DND-41 (cell line): ENCODE results near the gene OTUD3.

Experiments
- CTCF ChIP-seq: IDR thresholded peaks from 2 replicates; pipeline ENCODE4 v1.5.1; 2012; ENCODE audit warnings: borderline replicate concordance, low read length, moderate library complexity, mild to moderate bottlenecking; ENCODE audit not compliant: poor library complexity, severe bottlenecking; ENCODE audit errors: extremely low read depth
- EZH2 ChIP-seq: IDR thresholded peaks from 3 replicates; pipeline ENCODE4 v1.6.1; 2012; ENCODE audit warnings: borderline replicate concordance, low read depth, mild to moderate bottlenecking, moderate library complexity, low read length, inconsistent platforms; ENCODE audit not compliant: severe bottlenecking

GRCh38 chr1:19909971-19910370 lies 27.8 kb downstream of the OTUD3 start:
- no peak for TF ChIP-seq CTCF
- TF ChIP-seq EZH2 = no peak
